ENCODE data around the gene MEN1. TPM values are rescaled to one million over a fixed set of nuclear protein-coding genes. Genes with fewer than 3 reads are reported as not detected.

The MEN1 gene
- total RNA-seq, 1 experiment from 2014 or later: 29.2 TPM

DNA sequence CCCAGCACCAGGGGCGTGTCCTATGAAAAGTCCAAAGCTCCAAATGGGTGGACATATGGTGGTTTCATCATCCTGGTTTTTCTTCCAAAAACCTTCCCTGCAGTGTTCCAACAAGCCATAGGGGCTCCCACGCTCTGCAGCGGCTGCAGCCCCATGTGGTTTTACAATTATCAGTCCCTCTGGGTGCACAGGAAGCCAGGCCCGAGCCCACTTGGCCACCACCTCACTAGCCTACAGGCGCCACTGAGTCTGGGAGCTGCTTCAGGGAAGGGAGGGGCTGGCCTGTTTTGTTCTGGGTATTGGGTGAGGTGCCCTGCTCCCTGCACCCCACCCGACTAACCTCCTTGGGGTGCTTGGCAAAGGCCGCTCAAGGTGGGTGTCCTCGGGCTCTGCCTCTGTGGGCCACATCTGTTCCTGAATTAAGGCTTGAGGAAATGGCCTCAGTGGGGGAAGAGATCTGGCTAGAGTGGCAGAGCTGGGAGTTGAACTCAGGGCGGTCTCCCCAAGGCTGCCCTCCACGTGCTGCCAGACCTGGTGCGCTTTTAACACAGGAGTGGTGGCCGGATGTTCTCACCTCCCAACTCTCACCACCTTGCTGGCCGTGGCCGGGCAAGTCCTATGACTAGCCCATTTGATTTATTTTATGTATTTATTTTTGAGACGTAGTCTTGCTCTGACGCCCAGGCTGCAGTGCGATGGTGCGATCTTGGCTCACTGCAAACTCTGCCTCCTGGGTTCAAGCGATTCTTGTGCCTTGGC is 39.4 kb upstream of the MEN1 start:
- intact Hi-C loops (cut with micrococcal nuclease): no loop called here
- peaks cover 9% of the 10 kb centered on the region for H3K36me3 Mint-ChIP-seq (ENCODE audit: insufficient read depth, unreplicated experiment)
- H3K4me1 Mint-ChIP-seq (ENCODE audit: insufficient read depth, unreplicated experiment): peaks cover 28% of the 10 kb centered on the region
- no TSS peak for BruUV-seq (replicated peaks)
- no peaks in the 10 kb centered on the region for H3K9me3 Mint-ChIP-seq (ENCODE audit: unreplicated experiment)
- ChIA-PET CTCF (interaction anchor here (0.6 to 15.7 kb wide), 8 partner anchors 10 to 164 kb away, joined by 3 to 286 read pairs (median 25); partner anchors contain the start of genes ARL2, BATF2 and EHD1), POLR2A (interaction anchor here (0.6 to 2.3 kb wide), 6 partner anchors 25 to 165 kb away, joined by 3 to 22 read pairs (median 4); partner anchors contain the start of genes ATG2A and EHD1)
- no peak overlapping the region for H3K4me3 Mint-ChIP-seq (ENCODE audit: unreplicated experiment)
- no peaks in the 10 kb centered on the region for H3K27me3 Mint-ChIP-seq (ENCODE audit: insufficient read depth, unreplicated experiment)
- TF ChIP-seq, protein P1, sequence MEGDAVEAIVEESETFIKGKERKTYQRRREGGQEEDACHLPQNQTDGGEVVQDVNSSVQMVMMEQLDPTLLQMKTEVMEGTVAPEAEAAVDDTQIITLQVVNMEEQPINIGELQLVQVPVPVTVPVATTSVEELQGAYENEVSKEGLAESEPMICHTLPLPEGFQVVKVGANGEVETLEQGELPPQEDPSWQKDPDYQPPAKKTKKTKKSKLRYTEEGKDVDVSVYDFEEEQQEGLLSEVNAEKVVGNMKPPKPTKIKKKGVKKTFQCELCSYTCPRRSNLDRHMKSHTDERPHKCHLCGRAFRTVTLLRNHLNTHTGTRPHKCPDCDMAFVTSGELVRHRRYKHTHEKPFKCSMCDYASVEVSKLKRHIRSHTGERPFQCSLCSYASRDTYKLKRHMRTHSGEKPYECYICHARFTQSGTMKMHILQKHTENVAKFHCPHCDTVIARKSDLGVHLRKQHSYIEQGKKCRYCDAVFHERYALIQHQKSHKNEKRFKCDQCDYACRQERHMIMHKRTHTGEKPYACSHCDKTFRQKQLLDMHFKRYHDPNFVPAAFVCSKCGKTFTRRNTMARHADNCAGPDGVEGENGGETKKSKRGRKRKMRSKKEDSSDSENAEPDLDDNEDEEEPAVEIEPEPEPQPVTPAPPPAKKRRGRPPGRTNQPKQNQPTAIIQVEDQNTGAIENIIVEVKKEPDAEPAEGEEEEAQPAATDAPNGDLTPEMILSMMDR (IDR thresholded peaks at IDR 0.05; ENCODE audit: unreplicated experiment): no peak
- no peak for DNase-seq (ENCODE audit: unreplicated experiment)
- no peak overlapping the region for H3K27ac Mint-ChIP-seq (ENCODE audit: low read depth, unreplicated experiment)

DNA sequence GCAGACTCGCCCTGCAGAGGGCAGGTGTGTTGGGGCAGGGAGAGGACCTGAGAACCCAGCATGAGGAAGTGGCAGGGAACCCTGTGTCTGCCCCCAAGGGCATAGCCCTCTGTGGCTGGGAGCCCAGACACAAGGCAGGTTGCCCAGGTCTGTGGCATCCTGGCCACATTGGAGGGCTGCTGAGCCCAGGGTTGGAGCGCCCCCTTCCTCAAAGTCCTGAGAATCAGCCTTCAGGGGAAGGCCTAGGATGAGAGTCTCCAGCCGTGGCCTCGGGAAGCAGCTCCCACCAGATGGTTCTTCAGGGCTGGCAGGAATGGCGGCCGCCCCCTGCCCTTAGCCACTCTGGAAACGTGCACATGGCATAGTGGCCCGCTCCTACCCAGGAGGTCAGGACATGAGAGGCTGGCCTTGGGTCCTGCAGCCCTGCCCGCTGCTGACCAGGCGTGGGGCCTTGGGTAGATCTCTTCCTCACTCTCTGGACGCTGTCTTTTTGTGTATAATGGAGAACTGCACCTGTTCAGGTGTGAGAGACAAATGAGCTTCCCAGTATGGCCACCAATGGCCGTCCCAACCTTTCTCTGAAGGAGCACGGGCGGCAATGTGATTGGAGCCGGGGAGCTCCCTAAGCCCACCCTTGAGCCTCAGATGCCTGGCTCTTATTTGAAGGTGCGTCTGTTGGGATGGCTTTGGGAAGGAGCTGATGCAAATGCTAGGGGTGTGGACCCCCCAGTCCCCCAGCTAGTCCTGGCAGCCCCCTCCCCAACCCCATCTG is 38.7 kb upstream of the MEN1 start:
- peaks cover 24% of the 10 kb centered on the region for H3K4me1 Mint-ChIP-seq (ENCODE audit: insufficient read depth, unreplicated experiment)
- TF ChIP-seq, protein P1 (IDR thresholded peaks at IDR 0.05; ENCODE audit: unreplicated experiment): no peak
- H3K36me3 Mint-ChIP-seq (ENCODE audit: insufficient read depth, unreplicated experiment): peaks cover 1% of the 10 kb centered on the region
- H3K4me3 Mint-ChIP-seq (ENCODE audit: unreplicated experiment): no peak overlapping the region
- intact Hi-C loops (cut with micrococcal nuclease): no loop called here
- H3K27ac Mint-ChIP-seq (ENCODE audit: low read depth, unreplicated experiment): no peak overlapping the region
- ChIA-PET POLR2A (interaction anchor here (0.6 to 2.3 kb wide), 8 partner anchors 15 to 166 kb away, joined by 3 to 22 read pairs (median 5); partner anchors contain the start of genes ATG2A, EHD1 and SF1), CTCF (interaction anchor here (0.6 to 15.7 kb wide), 15 partner anchors 11 to 263 kb away, joined by 3 to 286 read pairs (median 7); partner anchors contain the start of genes ARL2, BATF2, EHD1 and TM7SF2)
- no TSS peak for BruUV-seq (replicated peaks)
- no peak for DNase-seq (ENCODE audit: unreplicated experiment)
- H3K27me3 Mint-ChIP-seq (ENCODE audit: insufficient read depth, unreplicated experiment): no peaks in the 10 kb centered on the region
- H3K9me3 Mint-ChIP-seq (ENCODE audit: unreplicated experiment): no peaks in the 10 kb centered on the region

DNA sequence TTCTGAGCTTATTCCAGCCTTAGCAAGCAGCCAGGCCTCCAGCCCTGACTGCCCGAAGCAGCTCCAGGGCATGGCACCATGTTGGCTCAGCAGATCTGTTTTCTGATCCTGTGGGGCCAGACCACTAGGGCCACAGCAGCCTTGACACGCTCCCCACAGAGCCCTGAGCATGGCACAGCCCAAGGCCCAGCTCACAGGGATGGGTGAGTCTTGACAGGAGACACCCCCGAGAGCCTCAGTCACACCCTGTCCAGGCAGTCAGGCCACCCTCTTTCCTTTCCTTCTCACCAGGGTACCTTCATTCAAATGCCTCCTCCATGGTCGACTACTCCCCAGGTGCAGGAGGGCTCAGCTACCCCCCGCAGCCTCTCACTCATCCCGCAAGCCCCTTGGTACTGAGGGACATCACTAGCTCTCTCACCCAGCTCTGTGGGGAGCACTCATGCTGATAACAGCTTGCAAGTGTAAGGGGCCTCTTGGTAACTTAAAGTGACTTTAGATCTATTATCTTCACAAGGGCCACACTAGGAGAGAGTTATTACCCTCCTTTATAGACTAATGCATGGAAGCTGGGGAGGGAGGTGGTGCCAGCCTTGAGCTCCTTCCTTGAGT is 38.0 kb upstream of the MEN1 start:
- Mint-ChIP-seq H3K36me3 (ENCODE audit: insufficient read depth, unreplicated experiment) (peaks cover under 1% of the 10 kb centered on the region), H3K4me3 (ENCODE audit: unreplicated experiment) (no peak overlapping the region), H3K9me3 (ENCODE audit: unreplicated experiment) (no peaks in the 10 kb centered on the region), H3K4me1 (ENCODE audit: insufficient read depth, unreplicated experiment) (peaks cover 30% of the 10 kb centered on the region), H3K27ac (ENCODE audit: low read depth, unreplicated experiment) (no peak overlapping the region), H3K27me3 (ENCODE audit: insufficient read depth, unreplicated experiment) (no peaks in the 10 kb centered on the region)
- TF ChIP-seq, protein P1 (IDR thresholded peaks at IDR 0.05; ENCODE audit: unreplicated experiment): no peak
- BruUV-seq (replicated peaks): no TSS peak
- DNase-seq (ENCODE audit: unreplicated experiment): no peak
- intact Hi-C loops (cut with micrococcal nuclease): no loop called here
- ChIA-PET CTCF (interaction anchor here (0.7 to 15.7 kb wide), 24 partner anchors 8 to 273 kb away, joined by 3 to 286 read pairs (median 5); partner anchors contain the start of genes ARL2, BATF2, EHD1 and FAU), POLR2A (interaction anchor here (0.7 to 2.3 kb wide), 9 partner anchors 8 to 262 kb away, joined by 4 to 22 read pairs (median 7); partner anchors contain the start of genes ATG2A, EHD1 and SF1)
